GM12872 (cell line): ENCODE measurements around the gene OPHN1.

Experiments
- CTCF ChIP-seq: IDR thresholded peaks from 3 replicates; pipeline ENCODE4 v1.5.1; 2011; ENCODE audit warnings: low read depth, mild to moderate bottlenecking, low read length, moderate library complexity; ENCODE audit not compliant: insufficient read depth

The OPHN1 gene

GRCh38 chrX:68383540-68383939 is 49.8 kb downstream of the OPHN1 start:
- TF ChIP-seq CTCF, result no peak

GRCh38 chrX:68376373-68376772 is 56.9 kb downstream of the OPHN1 start:
- no peak for TF ChIP-seq CTCF

GRCh38 chrX:68375803-68376202 is 57.5 kb downstream of the OPHN1 start:
- no peak for TF ChIP-seq CTCF

- no peak for TF ChIP-seq CTCF
These were observed 60.6 kb downstream of the OPHN1 start for GRCh38 chrX:68372665-68373064.

GRCh38 chrX:68369559-68369958 is 63.7 kb downstream of the OPHN1 start:
- TF ChIP-seq CTCF, result no peak

- no peak for TF ChIP-seq CTCF
These were observed 68.0 kb downstream of the OPHN1 start for GRCh38 chrX:68365341-68365740.

- no peak for TF ChIP-seq CTCF
These were observed 69.3 kb downstream of the OPHN1 start for GRCh38 chrX:68363984-68364383.

GRCh38 chrX:68358679-68359078 is 74.6 kb downstream of the OPHN1 start:
- TF ChIP-seq CTCF, result no peak
